Measurements from ENCODE around the gene CHD9.

CHD9 gene

GRCh38 chr16:53059672-53060071 is 4.9 kb downstream of the CHD9 start:
- Histone ChIP-seq H3K4me3 (ENCODE audit: low read length) (no peak overlapping the region), H3K9ac (ENCODE audit: low read length) (no peak overlapping the region), H3F3A (ENCODE audit: insufficient read depth, low read length) (peaks cover 19% of the 10 kb centered on the region), H3K9me3 (replicated peaks; ENCODE audit: insufficient read depth, low read length) (no peaks in the 10 kb centered on the region), H3K4me1 (ENCODE audit: low read length) (peaks cover 20% of the 10 kb centered on the region; the same call in 1 of the 2 replicates), H3K79me2 (ENCODE audit: low read length) (peaks cover 77% of the 10 kb centered on the region), H4K20me1 (ENCODE audit: insufficient read depth, low read length) (no peaks in the 10 kb centered on the region), H3K36me3 (replicated peaks; ENCODE audit: insufficient read depth, low read length) (no peaks in the 10 kb centered on the region), H3K9me2 (replicated peaks; ENCODE audit: insufficient read depth, low read length) (no peaks in the 10 kb centered on the region), H3K27ac (ENCODE audit: low read length) (no peak overlapping the region), H3K4me2 (ENCODE audit: low read depth, low read length) (no peak overlapping the region), H3K27me3 (replicated peaks; ENCODE audit: insufficient read depth, low read length) (no peaks in the 10 kb centered on the region), H2AFZ (ENCODE audit: low read length) (no peak overlapping the region)
- no peak for DNase-seq
- TF ChIP-seq EZH2 (optimal IDR thresholded peaks at IDR 0.05; ENCODE audit: low read depth, low read length) (no peak), CTCF (IDR thresholded peaks at IDR 0.05; ENCODE audit: low read length) (no peak), EZH2phosphoT487 (IDR thresholded peaks at IDR 0.05; ENCODE audit: low read length) (no peak)

- peak overlapping the region; percentile 11; the same call in 1 of the 2 replicates for H3K9ac ChIP-seq (ENCODE audit: low read length)
- peak overlapping the region; percentile 52; the same call in 1 of the 2 replicates for H3K27ac ChIP-seq (ENCODE audit: low read length)
Observed at GRCh38 chr16:53061256-53061655, 6.5 kb downstream of the CHD9 start.

GRCh38 chr16:53061701-53062159 is 6.9 kb downstream of the CHD9 start:
- Histone ChIP-seq H3K27ac (ENCODE audit: low read length) (peak overlapping the region; percentile 52; the same call in 1 of the 2 replicates), H3K79me2 (ENCODE audit: low read length) (peaks cover 77% of the 10 kb centered on the region), H3K4me3 (ENCODE audit: low read length) (peak overlapping the region; percentile 26), H3K9me3 (replicated peaks; ENCODE audit: insufficient read depth, low read length) (no peaks in the 10 kb centered on the region), H3K4me2 (ENCODE audit: low read depth, low read length) (peak overlapping the region; percentile 89), H3K36me3 (replicated peaks; ENCODE audit: insufficient read depth, low read length) (no peaks in the 10 kb centered on the region), H3F3A (ENCODE audit: insufficient read depth, low read length) (peaks cover 19% of the 10 kb centered on the region), H3K27me3 (replicated peaks; ENCODE audit: insufficient read depth, low read length) (no peaks in the 10 kb centered on the region), H3K9me2 (replicated peaks; ENCODE audit: insufficient read depth, low read length) (no peaks in the 10 kb centered on the region), H2AFZ (ENCODE audit: low read length) (no peak overlapping the region), H3K9ac (ENCODE audit: low read length) (no peak overlapping the region), H3K4me1 (ENCODE audit: low read length) (peaks cover 17% of the 10 kb centered on the region; the same call in 1 of the 2 replicates), H4K20me1 (ENCODE audit: insufficient read depth, low read length) (no peaks in the 10 kb centered on the region)
- peak; percentile 77 for DNase-seq
- TF ChIP-seq EZH2 (optimal IDR thresholded peaks at IDR 0.05; ENCODE audit: low read depth, low read length) (no peak), CTCF (IDR thresholded peaks at IDR 0.05; ENCODE audit: low read length) (peak; percentile 19)

More at GRCh38 chr16:53061256-53061655, 6.5 kb downstream of the CHD9 start:
- Histone ChIP-seq H4K20me1 (ENCODE audit: insufficient read depth, low read length) (no peaks in the 10 kb centered on the region), H3K36me3 (replicated peaks; ENCODE audit: insufficient read depth, low read length) (no peaks in the 10 kb centered on the region), H3K4me1 (ENCODE audit: low read length) (peaks cover 17% of the 10 kb centered on the region; the same call in 1 of the 2 replicates), H3K4me3 (ENCODE audit: low read length) (peak overlapping the region; percentile 26), H2AFZ (ENCODE audit: low read length) (no peak overlapping the region), H3K9me3 (replicated peaks; ENCODE audit: insufficient read depth, low read length) (no peaks in the 10 kb centered on the region), H3F3A (ENCODE audit: insufficient read depth, low read length) (peaks cover 19% of the 10 kb centered on the region), H3K27me3 (replicated peaks; ENCODE audit: insufficient read depth, low read length) (no peaks in the 10 kb centered on the region), H3K79me2 (ENCODE audit: low read length) (peaks cover 77% of the 10 kb centered on the region), H3K9me2 (replicated peaks; ENCODE audit: insufficient read depth, low read length) (no peaks in the 10 kb centered on the region), H3K4me2 (ENCODE audit: low read depth, low read length) (peak overlapping the region; percentile 89)
- TF ChIP-seq EZH2phosphoT487 (IDR thresholded peaks at IDR 0.05; ENCODE audit: low read length) (no peak), EZH2 (optimal IDR thresholded peaks at IDR 0.05; ENCODE audit: low read depth, low read length) (no peak), CTCF (IDR thresholded peaks at IDR 0.05; ENCODE audit: low read length) (no peak)
- no peak for DNase-seq

Measured in MM.1S (cell line).